Esophagus squamous epithelium (tissue), 4 donors: Measurements from ENCODE around the gene BAG3.

Source experiments
- POLR2A ChIP-seq, 4 donors: fragments of 450-650 bp; IDR thresholded peaks; one replicate each; pipeline ENCODE4 v1.6.1; 2017; ENCODE audit warnings: antibody characterized with exemption in 4 of 4, mild to moderate bottlenecking in 4 of 4, moderate library complexity in 3 of 4
- TF ChIP-seq, protein P1 (sequence below), 6 experiments: fragments of 450-650 bp in 4 of 6; fragments of 200-600 bp in 2 of 6; sonication (generic) in 2 of 6; IDR thresholded peaks; one replicate each; pipeline ENCODE4 v1.5.1; 2016 to 2019; ENCODE audit warnings: antibody characterized with exemption in 6 of 6, mild to moderate bottlenecking in 4 of 6, moderate library complexity in 4 of 6

DNA sequence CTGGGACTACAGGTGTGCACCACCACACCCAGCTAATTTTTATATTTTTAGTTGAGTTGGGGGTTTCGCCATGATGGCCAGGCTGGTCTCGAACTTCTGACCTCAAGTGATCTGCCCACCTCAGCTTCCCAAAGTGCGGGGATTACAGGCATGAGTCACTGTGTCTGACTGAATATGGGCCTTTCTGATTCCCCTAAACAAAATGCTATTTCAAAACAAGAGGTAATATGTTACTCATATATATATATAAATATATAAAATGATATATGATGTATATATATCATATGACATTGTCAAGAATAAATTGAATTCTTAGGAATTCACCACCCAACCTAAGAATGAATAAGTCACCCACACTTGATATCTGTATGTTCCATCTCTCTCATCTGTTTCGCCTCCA, 41.7 kb upstream of the BAG3 start:
- TF ChIP-seq, protein P1, sequence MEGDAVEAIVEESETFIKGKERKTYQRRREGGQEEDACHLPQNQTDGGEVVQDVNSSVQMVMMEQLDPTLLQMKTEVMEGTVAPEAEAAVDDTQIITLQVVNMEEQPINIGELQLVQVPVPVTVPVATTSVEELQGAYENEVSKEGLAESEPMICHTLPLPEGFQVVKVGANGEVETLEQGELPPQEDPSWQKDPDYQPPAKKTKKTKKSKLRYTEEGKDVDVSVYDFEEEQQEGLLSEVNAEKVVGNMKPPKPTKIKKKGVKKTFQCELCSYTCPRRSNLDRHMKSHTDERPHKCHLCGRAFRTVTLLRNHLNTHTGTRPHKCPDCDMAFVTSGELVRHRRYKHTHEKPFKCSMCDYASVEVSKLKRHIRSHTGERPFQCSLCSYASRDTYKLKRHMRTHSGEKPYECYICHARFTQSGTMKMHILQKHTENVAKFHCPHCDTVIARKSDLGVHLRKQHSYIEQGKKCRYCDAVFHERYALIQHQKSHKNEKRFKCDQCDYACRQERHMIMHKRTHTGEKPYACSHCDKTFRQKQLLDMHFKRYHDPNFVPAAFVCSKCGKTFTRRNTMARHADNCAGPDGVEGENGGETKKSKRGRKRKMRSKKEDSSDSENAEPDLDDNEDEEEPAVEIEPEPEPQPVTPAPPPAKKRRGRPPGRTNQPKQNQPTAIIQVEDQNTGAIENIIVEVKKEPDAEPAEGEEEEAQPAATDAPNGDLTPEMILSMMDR (IDR thresholded peaks at IDR 0.05) = no peak
- TF ChIP-seq POLR2A (IDR thresholded peaks at IDR 0.05) = no peak
